Thoracic aorta (tissue), 2 donors: ENCODE measurements around the gene NDUFV1. TPM values are rescaled to one million over a fixed set of nuclear protein-coding genes. Genes with fewer than 3 reads are reported as not detected.
A peak's percentile ranks its signal among the peaks of the same experiment; 100 is the strongest.

Experiments
- ATAC-seq: fragments of 150-250 bp; one replicate; pipeline ENCODE4 v1.8.0; 2017; ENCODE audit warnings: low read depth; ENCODE audit not compliant: insufficient number of reproducible peaks, low FRiP score
- DNase-seq: peaks from one replicate; pipeline ENCODE4 v3.0.0-alpha.2; 2020; ENCODE audit warnings: low spot score
- H3K27ac ChIP-seq, 2 donors: fragments of 200-600 bp; sonication (generic); 1 replicate in 1 of 2; 2 replicates in 1 of 2; pipeline ENCODE4 v1.5.1; 2016; ENCODE audit warnings: mild to moderate bottlenecking in 2 of 2, moderate library complexity in 2 of 2
- H3K27me3 ChIP-seq: fragments of 200-600 bp; sonication (generic); replicated peaks from 2 replicates; pipeline ENCODE4 v1.6.0; 2016; ENCODE audit warnings: mild to moderate bottlenecking; ENCODE audit not compliant: insufficient read depth
- H3K36me3 ChIP-seq: fragments of 200-600 bp; sonication (generic); one replicate; pipeline ENCODE4 v1.5.1; 2016
- H3K4me1 ChIP-seq, 2 donors: fragments of 200-600 bp; sonication (generic); 1 replicate in 1 of 2; 2 replicates in 1 of 2; pipeline versions ENCODE4 v1.5.1 to v1.6.0; 2016; ENCODE audit warnings: low read depth in 2 of 2, mild to moderate bottlenecking in 1 of 2; ENCODE audit not compliant: control insufficient read depth in 1 of 2
- H3K4me3 ChIP-seq: fragments of 200-600 bp; sonication (generic); 2 replicates; pipeline ENCODE4 v1.5.1; 2016; ENCODE audit warnings: mild to moderate bottlenecking
- H3K9me3 ChIP-seq: fragments of 200-600 bp; sonication (generic); 2 replicates; pipeline ENCODE4 v1.5.1; 2016
- CTCF ChIP-seq: fragments of 200-600 bp; sonication (generic); IDR thresholded peaks from one replicate; pipeline ENCODE4 v1.5.1; 2019; ENCODE audit warnings: antibody characterized with exemption
- total RNA-seq, 2 donors: library from RNA; depleted of rRNA; stranded (reverse); fragments of >200 nt; gene quantifications; one replicate each; pipeline versions ENCODE4 v1.1.0 to v1.2.3, GENCODE V29; 2016

NDUFV1 gene
- total RNA-seq, 2 donors from 2014 or later: 240 to 252 TPM

GRCh38 chr11:67584205-67584880 is 22.4 kb upstream of the NDUFV1 start:
- Histone ChIP-seq H3K27me3 (no peaks in the 10 kb centered on the region), H3K36me3 (peaks cover 10% of the 10 kb centered on the region), H3K9me3 (no peaks in the 10 kb centered on the region), H3K27ac (peak overlapping the region; percentile 94 to 99), H3K4me1 (peaks cover 14 to 21% of the 10 kb centered on the region in 2 donors), H3K4me3 (peak overlapping the region; percentile 82)
- no peak for TF ChIP-seq CTCF
- DNase-seq (no peak), ATAC-seq (peak; percentile 35)

- Histone ChIP-seq H3K4me3 (peak overlapping the region; percentile 82), H3K27me3 (no peaks in the 10 kb centered on the region), H3K9me3 (no peaks in the 10 kb centered on the region), H3K4me1 (peaks cover 14 to 21% of the 10 kb centered on the region in 2 donors), H3K36me3 (peaks cover 10% of the 10 kb centered on the region), H3K27ac (peak overlapping the region; percentile 94 to 99)
- TF ChIP-seq CTCF: no peak
- DNase-seq: no peak
- ATAC-seq: no peak
These were observed 21.6 kb upstream of the NDUFV1 start for GRCh38 chr11:67584881-67585873.

GRCh38 chr11:67585911-67586310 is 20.8 kb upstream of the NDUFV1 start:
- no peaks in the 10 kb centered on the region for H3K27me3 ChIP-seq
- H3K9me3 ChIP-seq: no peaks in the 10 kb centered on the region
- peaks cover 10% of the 10 kb centered on the region for H3K36me3 ChIP-seq
- no peak for TF ChIP-seq CTCF
- peak overlapping the region in 1 of 2 donors; percentile 94 for H3K27ac ChIP-seq
- ATAC-seq (no peak), DNase-seq (no peak)
- no peak overlapping the region for H3K4me3 ChIP-seq
- peaks cover 14 to 21% of the 10 kb centered on the region in 2 donors for H3K4me1 ChIP-seq

DNA sequence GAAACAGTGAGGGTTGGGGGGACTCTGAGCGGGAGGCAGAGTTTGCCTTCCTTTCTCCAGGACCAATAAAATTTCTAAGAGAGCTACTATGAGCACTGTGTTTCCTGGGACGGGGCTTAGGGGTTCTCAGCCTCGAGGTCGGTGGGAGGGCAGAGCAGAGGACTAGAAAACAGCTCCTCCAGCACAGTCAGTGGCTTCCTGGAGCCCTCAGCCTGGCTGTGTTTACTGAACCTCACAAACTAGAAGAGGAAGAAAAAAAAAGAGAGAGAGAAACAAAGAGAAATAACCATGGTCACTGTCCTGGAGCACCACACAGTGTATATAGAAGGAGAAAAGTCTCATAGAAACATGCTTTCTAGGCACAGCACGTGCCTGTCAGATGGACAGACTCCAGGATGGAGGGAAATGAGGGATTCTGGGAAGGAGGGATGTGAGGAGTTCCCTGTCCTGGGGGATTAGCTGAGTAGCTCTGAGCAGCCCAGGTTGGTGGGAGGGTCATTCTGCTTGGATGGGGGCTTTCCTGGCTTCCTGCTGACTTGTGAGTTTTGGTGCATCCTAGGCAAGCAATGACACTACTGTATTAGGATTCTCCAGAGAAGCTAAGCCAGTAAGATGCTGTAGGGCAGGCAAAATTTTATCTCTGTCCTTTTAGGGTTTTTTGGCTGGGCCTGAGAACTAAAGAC is 20.0 kb upstream of the NDUFV1 start:
- Histone ChIP-seq H3K9me3 (no peaks in the 10 kb centered on the region), H3K27ac (peak overlapping the region; percentile 6 to 9)

More for the DNA sequence above, 20.0 kb upstream of the NDUFV1 start:
- ATAC-seq (no peak), DNase-seq (no peak)
- no peak for TF ChIP-seq CTCF
- Histone ChIP-seq H3K36me3 (peaks cover 10% of the 10 kb centered on the region), H3K4me1 (peaks cover 14 to 21% of the 10 kb centered on the region in 2 donors), H3K27me3 (no peaks in the 10 kb centered on the region), H3K4me3 (no peak overlapping the region)
